Astrocyte of the hippocampus (primary cell): ENCODE results near the gene BARX1.
"Not testable (repeated sequence)": the region's sequence is repeated elsewhere in the genome, so short reads cannot be mapped to it uniquely, and the experiment has no call there.

Experiments used
- DNase-seq: peaks from one replicate; pipeline ENCODE4 v3.0.0; 2011; ENCODE audit warnings: low read depth, low spot score

Gene BARX1

DNA sequence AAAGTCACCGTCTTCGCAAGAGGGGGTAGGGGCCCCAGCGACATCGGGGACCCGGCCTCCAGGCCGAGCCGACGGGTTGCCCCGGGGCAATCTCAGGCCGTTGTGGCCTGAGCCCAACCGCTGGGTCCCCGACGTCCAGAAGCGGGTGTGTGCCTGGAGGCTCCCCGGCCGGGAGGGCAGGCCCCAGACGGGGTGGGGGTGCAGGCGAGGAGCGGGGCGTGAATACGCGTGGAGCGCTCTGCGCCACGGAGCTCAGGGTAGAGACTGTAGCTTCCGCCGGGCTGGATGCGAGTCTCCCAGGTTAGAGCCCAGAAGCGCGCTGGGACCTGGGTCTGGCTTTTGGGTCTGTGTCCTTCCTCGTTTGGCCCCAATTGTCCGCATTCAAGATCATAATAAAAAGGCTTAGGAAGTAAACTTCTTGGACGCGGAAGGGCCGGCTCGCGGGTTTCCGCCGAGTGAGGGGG lies 3.5 kb downstream of the BARX1 start:
- no peak for DNase-seq

DNA sequence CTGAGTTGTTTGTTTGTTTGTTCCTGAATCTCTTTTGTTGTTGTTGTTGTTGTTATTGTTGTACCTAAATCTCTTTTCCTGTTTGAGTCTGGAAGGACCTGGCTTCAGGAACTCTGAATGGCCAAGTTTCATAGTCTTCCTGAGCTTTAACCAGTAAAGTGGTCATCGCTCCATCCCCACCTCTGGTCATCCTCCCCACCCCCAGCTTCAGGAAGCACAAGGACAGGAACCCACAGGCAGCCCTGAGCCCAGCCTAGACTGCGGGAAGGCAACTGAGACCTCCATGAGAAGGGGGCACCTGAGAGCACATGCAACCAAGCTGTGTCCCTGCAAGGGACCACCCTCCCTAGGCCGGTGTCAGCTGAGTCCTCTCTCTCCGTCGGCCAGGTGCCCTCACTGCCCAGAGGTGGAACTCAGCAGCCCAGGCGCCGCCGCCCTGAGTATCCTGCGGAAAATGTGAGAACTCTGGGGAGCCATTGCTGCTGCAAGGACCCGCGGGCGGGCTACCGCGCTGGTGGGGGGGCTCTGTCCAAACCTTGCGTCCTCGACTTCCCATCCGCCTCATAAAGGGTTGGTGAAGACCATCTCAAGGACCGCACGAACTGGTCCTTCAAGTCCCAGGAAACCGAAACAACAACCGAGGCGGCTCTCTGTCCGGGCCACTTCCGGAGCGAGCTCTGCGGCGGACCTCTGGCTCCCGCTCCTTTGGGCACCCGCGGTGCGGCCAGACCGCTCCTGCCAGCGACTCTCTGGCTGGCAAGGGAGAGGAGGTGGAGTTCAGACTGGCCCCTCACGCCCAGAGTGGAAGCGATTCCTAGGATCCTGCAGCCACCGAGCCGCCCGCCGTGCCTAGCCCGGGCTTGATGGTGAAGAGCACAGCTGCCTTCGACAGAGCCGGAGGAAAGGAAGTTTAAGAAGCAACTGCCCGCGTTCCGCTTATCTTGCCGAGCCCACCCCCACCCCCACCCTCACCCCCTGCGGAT lies 4.2 kb downstream of the BARX1 start:
- DNase-seq = peak; percentile 31

DNA sequence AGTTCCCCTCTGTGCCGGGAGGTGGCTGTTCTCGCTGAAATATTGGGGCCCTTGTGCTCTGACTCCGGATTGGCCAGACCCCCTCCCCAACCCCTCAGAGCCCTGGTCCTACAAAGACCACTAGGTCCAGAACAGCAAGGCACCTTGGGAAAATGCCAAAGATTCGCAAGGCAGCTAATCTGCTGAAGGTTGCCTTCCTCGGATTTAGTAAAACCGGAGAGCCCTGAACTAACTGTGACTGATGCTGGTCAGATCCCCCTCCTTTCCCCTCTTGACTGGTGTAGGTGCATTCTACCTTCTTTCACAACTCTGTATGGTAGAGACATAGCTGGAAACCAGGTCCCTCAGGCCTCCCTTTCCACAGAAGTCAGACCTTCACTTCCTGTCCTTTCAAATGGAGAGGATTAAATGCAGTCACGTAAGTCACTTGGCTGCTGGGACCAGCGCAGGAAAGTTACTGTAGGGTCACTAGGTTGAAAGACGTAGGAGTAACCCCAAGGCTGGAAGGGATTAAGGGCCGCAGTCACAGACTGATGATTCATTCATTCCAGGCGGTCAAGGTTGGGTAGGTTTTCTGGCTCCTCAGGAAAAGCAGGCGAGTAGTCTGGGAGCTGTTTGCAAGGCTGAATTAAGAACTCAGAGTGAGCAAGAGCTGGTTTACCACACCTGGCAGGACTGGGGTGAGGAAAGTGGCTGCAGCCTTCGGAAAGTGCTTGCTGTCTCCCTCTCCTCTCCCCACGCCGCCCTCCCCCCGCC lies 5.3 kb downstream of the BARX1 start:
- DNase-seq = no peak

DNA sequence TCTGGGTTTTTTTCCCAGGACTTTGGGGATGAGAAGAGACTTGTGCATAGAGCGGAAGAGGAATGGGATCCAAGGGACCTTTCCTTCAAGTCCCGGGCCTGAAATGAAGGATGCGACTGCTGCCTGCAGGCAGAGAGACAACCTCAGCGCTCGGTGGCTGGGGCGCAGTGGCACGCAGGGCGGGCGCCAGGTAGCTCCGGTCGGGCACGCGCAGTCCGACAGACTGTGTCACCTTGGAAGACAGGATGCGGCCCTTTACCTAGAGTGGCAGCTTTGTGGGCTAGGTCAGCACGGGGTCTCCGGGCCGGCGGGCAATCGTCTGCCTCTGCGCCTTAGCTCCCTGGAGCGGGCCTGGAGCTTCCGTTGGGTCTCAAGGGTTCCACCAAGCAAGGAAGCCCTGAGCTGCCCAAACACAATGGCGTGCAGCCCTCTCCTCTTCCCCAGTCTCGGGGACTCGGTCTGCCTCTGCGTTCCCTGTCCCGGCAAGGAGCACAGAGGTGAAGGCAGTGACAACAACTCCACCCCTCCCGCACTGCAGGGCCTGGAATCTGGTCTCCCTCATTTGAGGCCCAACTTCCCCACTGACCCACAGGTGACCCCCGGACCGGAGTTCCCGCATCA lies 6.0 kb downstream of the BARX1 start:
- DNase-seq = no peak

DNA sequence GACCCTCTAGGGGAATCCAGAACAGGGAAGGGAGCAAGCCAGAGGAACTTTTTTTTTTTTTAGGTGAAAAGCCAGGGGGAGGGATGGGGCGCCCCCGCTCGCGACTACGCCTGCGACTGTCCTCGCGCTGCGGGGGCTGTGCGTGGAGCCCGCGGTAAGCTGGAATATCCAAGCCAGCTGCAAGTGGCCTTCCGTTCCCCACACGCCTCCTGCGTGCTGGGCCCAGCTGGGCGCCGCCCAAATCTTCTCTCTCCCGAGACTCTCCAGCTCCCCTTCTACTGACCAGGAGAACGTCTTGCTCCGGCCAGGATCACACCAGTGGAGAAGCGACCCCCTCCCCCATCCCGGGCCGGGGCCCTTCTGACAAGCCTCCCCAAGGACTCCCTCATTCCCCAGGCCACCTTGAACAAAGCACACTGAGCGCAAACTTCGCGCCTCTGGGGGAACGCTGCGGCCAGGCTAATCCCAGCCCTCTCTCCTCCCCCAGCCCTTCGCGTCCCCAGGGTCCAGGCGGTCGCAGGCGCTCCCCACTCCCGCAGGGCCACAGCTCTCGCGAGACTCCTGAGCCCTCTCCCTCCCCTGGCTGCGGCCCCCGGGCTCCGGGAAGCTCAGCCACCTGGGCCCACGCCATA lies 6.6 kb downstream of the BARX1 start:
- no peak for DNase-seq

DNA sequence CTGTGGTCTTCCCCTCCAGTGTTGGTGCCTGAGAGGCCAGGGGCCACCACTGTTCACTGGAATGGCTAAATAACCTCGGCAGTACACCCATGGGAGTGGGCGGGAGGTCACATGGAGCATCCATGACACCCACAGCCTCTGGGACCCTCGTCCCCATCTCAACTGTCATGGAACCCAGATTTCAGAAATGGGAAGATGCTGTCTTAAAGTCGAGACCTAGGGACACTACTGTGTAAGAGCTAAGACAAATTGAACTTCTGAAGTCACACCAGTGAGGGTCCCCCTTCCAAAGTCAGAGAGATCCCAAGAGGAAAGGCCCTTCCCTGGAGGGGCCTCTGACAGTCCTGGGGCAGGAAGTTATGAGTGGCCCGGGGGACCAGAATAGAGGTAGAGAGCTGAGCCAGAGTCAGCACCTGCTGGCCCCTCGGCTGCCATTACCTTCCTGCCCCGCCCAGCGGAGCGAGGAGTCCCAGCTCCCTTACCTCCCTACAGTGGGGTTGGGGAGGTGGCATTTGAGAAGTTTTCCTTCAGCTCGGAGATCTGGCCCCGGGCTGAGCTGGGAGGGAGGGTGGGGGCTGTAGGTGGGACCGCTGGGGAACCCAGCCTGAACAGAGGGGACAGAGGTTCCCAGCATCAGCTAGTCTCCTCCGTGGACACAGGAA lies 7.6 kb downstream of the BARX1 start:
- no peak for DNase-seq

DNA sequence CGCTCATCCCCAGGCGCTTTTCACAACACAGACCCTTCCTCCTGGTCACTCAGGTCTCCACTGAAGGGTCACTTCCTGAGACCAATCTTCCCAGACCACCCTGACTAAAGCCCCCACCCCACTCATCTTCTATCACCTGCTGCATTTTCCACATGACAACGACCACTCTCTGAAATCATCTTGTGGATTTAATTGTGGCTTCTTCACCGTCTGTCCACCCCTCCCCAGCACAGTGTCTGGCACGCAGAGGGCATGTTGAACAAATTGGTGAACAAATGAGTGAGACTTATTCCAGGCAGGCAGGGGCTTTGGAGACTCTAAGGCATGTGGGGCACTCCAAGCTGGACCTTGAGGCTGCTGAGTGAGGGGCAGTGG lies 8.8 kb downstream of the BARX1 start:
- no peak for DNase-seq

DNA sequence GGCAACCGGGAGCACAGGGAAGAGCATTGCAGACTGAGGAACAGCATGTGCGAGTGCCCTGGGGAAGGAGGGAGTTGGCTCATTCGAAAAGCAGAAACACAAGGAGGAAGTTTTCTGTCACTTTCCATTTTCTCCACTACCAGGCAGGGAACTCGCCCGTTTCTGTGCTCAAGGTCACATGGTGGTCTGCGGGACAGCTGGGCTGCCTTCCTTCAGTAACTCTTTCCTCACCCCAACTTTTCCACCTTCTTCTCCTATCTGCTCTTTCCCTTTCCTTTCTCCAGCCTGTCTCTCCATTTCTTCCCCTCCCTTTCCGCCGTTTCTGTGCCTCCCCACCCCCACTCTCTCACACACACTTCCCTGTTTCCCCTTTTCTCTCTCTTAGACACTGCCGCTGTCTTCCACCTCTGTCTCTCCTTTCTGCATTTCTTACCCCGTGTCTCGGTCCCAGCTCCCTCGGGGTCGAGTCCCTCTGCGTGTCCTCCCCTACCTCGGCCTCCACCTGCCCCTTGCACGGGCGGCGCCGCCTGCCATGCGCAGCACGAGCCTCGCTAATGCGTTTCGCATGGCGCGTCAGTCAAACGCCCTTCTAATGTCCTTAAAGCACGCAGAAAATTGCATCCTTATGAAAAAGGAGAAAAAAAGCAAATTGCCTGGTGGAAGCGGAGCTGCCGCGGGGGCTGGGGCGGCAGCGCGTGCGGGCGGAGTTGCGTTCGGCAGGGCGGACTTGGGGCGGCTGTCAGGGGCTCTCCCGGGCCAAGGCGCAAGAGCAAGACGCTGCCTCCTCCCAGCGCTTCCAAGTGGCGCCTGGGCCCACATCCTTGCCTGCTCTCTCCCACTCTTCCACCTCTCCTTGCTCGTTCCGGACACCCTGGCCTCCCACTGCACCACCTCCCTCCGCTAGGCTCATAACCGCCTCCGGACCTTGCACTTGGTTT lies 9.5 kb downstream of the BARX1 start:
- no peak for DNase-seq

DNA sequence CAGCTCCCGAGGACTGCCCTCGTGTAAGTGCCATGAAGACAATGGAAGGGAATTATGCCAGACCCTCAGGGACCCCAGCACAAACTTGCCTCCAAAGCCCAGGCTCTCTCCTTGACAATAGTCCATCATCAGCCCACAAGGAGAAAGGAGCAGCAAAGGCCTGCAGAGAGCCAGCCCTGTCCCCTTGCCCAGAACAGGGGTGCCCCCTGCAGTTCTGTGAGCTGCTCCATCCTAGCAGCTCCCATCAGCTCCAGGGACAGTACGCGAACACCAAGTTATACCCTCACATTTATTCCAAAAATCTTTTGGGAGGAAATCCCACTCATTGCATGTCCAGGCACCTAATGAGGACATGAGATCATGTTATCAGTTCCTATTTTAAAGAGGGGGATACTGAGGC lies 11.1 kb downstream of the BARX1 start:
- DNase-seq = no peak

DNA sequence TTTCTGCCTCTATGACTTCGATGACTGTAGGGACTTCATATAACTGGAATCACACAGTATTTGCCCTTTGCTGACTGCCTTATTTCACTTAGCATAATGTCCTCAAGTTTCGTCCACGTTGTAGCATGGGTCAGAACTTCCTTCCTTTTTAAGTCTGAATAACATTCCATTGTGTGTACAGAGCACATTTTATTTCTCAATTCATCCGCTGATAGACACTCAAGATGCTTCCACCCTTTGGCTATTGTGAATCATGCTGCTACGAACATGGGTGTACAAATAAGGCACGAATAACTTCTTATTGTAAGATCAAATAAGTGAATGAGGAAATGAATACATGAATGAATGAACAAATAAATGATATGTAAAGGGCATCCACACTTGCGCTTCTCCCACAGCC lies 13.0 kb downstream of the BARX1 start:
- no peak for DNase-seq

DNA sequence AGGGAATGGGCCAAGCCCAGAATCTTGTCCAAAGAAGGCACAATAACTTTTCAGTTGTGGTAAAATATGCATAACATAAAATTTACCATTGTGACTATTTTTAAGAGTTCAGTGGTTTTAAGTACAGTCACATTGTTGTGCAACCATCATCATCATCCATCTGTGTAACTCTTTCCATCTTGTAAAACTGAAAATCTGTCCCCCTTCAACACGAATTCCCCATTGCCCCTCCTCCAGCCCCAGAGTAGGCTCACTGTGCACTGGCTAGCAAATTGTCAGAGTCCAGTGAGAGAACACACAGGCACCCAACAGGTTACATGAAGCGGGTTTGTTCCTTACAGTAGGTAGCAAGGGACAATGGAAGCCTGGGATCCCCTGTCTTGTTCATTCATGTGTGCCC lies 13.7 kb downstream of the BARX1 start:
- DNase-seq = no peak

DNA sequence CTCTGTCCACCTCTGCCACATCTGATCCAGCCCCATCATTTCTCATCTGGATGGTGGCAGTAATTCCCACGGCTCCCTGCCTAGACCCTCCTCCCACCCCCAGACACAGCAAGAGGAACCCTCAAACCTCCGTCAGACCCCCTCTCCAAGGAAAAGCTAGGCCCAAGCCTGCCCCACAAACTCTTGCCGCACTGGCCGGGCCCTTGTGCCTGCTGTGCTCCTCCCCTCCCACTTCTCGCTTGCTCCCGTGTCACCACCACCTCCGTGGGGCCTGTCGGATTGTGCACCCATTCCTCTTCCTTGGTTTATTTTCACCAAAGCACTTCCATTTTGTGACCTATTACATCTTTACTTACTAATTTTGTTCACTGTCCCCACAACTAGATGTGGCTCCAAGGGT lies 14.2 kb downstream of the BARX1 start:
- DNase-seq = no peak

DNA sequence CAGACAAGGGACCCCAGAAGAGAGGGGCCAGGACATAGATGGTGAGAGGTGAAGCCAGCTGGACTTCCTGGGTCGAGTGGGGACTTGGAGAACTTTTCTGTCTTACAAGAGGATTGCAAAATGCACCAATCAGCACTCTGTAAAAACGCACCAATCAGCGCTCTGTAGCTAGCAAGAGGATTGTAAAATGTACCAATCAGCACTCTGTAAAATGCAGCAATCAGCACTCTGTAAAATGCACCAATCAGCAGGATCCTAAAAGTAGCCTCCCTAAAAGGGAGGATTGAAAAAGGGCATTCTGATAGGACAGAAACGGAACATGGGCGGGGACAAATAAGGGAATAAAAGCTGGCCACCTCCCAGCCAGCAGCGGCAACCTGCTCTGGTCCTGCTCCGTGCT lies 15.6 kb downstream of the BARX1 start:
- DNase-seq = not testable (repeated sequence)

DNA sequence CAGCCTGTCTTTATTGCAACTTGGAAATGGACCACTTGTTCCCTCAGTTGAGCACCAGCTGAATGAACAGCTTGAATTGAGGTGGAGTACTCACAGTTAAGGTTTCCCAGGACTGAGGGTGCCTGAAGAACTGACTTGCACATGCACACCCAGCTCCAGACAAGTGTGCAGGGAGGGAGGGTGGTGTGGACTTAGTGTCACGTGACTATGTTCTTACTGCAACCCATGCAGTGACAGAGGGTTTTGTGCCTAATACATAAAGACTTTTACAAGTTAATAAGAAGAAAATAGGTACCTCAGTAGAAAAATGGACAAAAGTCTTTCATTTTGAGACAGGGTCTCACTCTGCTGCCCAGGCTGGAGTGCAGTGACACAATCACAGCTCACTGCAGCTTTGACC lies 18.0 kb downstream of the BARX1 start:
- no peak for DNase-seq

DNA sequence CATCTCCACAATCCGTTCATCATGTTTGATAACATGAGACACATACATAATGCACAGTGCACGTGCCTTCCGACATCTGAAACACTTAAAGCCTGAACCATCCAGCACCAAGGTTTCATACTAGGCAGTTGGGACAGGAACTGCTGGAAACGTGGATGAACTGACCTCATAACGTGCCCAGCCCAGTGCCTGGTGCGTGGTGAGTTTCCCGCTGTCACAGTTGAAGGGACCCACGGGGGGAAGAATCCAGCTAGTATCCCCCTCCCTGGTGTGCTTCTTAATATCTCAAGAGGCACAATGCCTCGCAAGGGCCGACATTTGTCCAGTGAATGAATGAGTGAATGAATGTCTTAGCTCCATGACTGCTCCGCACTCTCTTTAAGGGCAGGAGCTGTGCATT lies 23.2 kb downstream of the BARX1 start:
- no peak for DNase-seq

DNA sequence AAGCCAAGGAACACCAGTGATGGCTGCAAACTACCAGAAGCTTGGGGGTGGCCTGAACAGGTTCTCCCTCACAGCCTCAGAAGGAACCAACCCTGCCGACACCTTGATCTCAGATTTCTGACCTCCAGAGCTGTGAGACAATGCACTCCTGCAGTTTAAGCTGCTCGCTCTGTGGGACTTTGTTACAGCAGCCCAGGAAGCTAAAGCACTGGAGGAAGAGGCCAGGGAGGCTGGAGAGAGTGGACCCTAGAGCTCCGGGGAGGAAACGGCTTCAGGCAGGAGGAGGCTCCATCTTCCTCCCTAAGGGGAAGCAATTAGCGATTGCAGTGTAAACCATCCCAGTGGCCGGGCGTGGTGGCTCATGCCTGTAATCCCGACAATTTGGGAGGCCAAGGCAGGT lies 25.1 kb downstream of the BARX1 start:
- no peak for DNase-seq

DNA sequence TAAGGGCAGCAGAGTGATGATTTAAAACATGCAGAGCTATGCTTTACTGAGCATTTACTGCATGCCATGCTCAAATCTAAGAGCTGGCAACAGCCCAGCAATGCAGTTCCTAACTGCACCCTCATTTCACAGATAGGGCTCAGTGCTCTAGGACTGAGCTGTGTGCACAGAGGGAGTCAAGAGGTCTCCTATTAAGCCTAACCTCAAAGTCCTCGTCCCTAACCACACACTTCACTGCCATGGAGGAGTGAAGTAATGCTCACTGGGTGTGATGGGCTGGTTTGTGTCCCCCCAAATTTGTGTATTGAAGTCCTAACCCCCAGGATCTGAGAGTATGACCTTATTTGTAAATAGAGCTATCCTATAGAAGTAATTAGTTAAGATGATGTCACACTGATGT lies 25.9 kb downstream of the BARX1 start:
- no peak for DNase-seq

DNA sequence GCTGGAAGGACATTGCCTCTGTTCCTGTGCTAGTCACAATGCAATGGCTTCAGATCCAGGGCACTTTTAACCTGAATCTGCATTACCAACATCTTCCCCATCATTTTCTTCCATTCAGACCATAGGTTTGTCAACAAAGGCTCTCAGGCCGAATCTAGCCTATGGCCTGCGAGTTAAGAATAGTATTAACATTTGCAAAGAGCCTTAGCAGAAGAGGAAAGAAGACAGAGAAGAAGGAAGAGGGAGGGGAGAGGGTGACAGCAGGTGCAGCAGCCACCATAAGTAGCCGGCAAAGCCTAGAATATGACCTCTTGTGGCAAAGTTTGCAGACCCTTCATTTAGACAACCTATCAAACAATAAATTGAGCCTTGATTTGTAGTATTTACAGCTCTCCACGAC lies 32.6 kb downstream of the BARX1 start:
- DNase-seq = no peak

DNA sequence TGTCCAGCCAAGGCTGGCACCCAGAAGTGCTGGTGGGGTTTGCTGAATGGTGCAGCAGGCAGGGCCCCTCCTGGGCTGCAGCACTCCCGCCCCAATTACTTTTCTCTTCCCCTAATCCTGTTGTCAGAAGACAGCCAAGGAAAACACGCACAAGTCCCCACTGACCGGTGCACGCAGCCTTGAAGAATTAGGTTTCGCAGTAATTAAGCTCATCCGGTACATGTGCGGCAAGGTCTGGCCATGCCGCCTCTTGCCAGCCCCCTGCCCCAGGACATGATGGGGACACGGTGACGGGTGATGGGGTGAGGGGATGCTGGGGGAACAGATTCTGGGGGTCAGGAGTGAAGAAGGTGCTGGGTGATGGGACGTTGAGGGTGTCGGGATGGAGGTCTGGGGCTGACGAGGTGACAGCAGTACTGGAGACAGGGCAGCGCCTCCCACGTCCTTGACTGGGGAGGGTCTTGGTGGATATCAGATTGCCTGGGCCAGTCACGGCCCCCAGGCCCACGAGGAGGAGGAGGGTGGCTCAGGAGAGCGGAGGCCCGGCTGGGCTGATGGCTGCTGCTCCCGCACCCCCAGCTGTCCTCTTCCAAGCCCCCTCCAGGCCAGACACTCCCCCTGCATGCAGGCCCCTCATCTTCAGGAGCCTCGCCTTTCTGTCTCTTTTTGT lies 34.9 kb downstream of the BARX1 start:
- DNase-seq = no peak

DNA sequence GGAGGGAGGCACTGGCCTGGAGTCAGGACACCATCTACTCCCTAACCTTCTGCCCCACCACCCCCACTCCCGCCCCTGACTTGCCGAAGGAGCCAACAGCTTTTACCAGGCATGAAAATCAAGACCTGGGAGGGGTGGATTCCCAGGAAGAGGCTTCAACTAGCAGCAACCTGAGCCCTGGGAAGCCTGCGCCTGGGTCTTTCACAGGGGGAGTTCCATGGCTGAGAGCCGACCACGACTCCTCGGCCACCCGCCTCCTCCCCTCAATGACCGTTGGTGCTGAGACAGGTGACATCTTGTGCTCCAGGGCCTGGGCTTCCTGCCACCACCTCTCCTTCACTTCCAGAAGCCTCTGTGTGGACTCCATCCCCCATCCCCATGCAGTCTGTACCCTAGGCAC lies 37.1 kb downstream of the BARX1 start:
- DNase-seq = no peak
